Measurements from ENCODE around the gene TERC.

- no peak for TF ChIP-seq POLR2A (IDR thresholded peaks at IDR 0.05; ENCODE audit: borderline replicate concordance, extremely low read depth, insufficient read depth, insufficient read length)
- TF ChIP-seq, protein P1, sequence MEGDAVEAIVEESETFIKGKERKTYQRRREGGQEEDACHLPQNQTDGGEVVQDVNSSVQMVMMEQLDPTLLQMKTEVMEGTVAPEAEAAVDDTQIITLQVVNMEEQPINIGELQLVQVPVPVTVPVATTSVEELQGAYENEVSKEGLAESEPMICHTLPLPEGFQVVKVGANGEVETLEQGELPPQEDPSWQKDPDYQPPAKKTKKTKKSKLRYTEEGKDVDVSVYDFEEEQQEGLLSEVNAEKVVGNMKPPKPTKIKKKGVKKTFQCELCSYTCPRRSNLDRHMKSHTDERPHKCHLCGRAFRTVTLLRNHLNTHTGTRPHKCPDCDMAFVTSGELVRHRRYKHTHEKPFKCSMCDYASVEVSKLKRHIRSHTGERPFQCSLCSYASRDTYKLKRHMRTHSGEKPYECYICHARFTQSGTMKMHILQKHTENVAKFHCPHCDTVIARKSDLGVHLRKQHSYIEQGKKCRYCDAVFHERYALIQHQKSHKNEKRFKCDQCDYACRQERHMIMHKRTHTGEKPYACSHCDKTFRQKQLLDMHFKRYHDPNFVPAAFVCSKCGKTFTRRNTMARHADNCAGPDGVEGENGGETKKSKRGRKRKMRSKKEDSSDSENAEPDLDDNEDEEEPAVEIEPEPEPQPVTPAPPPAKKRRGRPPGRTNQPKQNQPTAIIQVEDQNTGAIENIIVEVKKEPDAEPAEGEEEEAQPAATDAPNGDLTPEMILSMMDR (IDR thresholded peaks at IDR 0.05 in 2 of 3, conservative IDR thresholded peaks at IDR 0.05 in 1 of 3; ENCODE audit: borderline replicate concordance in 1 of 3, insufficient read depth in 1 of 3, low read depth in 2 of 3, low read length in 2 of 3), result no peak
- TF ChIP-seq SP1 (IDR thresholded peaks at IDR 0.05; ENCODE audit: low read depth), result no peak
Observed at GRCh38 chr3:169792359-169792758, 27.5 kb upstream of the TERC start.
